ENCODE data around the gene VWCE. TPM values are rescaled to one million over a fixed set of nuclear protein-coding genes. Genes with fewer than 3 reads are reported as not detected.

VWCE gene
- total RNA-seq, 1 donor from 2014 or later, result 1.0 TPM

DNA sequence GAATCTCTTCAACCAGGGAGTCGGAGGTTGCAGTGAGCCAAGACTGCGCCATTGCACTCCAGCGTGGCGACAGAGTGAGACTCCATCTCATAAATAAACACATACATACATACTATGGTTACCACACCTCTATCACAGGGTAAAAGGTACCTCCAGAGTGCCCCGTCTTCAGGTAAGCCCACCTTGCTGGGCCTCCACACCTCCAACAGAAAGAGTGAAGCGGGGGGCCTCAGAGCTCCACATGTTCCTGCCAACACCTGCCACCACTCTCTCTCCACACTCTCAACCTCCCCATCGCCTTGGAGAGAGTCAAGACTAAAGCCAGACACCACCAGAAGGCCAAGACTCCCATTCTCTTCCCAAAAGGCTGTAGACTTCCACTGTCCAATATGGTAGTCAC, 10.3 kb upstream of the VWCE start:
- no peak overlapping the region for H3K27ac ChIP-seq (ENCODE audit: low read depth, low read length)
- peaks cover 76 to 91% (median 76%) of the 10 kb centered on the region in 3 donors for H3K36me3 ChIP-seq (ENCODE audit: control insufficient read depth in 3 of 3, insufficient read depth in 3 of 3, low read length in 3 of 3)
- H3K27me3 ChIP-seq (ENCODE audit: control insufficient read depth in 3 of 3, insufficient read depth in 3 of 3, low read length in 3 of 3), result no peaks in the 10 kb centered on the region
- H3K4me3 ChIP-seq (ENCODE audit: low read length in 3 of 3), result no peak overlapping the region
- no peak overlapping the region for H3K9ac ChIP-seq (ENCODE audit: low read depth in 1 of 3, low read length in 3 of 3)
- no peaks in the 10 kb centered on the region for H3K4me1 ChIP-seq (ENCODE audit: control insufficient read depth in 3 of 3, insufficient read depth in 3 of 3, low read length in 3 of 3)
- no peaks in the 10 kb centered on the region for H3K9me3 ChIP-seq (ENCODE audit: control insufficient read depth in 3 of 3, low read length in 3 of 3)

DNA sequence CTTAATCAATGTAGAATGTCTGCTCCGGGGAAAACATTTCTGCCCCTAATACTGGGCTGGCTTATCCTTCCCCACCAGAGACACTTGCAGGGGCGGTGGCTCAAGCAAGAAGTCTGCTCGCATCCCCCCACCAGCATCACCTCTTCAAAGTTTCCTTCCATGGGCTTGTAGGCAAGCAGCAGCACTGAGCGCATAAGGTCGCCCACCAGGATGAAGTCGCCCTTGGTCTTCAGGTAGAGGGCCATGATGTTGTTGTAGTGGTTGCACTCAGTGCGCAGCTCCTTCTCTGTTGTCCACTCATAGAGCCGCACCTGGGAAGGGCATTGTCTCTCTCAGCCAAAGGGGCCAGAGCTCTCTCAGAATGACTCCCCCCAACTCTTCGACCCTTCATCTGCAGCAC, 8.6 kb upstream of the VWCE start:
- Histone ChIP-seq H3K4me1 (ENCODE audit: control insufficient read depth in 3 of 3, insufficient read depth in 3 of 3, low read length in 3 of 3) (peaks cover 0 to 2% (median under 1%) of the 10 kb centered on the region in 3 donors), H3K9me3 (ENCODE audit: control insufficient read depth in 3 of 3, low read length in 3 of 3) (no peaks in the 10 kb centered on the region), H3K27me3 (ENCODE audit: control insufficient read depth in 3 of 3, insufficient read depth in 3 of 3, low read length in 3 of 3) (no peaks in the 10 kb centered on the region), H3K27ac (ENCODE audit: low read depth, low read length) (no peak overlapping the region), H3K9ac (ENCODE audit: low read depth in 1 of 3, low read length in 3 of 3) (no peak overlapping the region), H3K4me3 (ENCODE audit: low read length in 3 of 3) (no peak overlapping the region), H3K36me3 (ENCODE audit: control insufficient read depth in 3 of 3, insufficient read depth in 3 of 3, low read length in 3 of 3) (peaks cover 76 to 90% (median 76%) of the 10 kb centered on the region in 3 donors)

DNA sequence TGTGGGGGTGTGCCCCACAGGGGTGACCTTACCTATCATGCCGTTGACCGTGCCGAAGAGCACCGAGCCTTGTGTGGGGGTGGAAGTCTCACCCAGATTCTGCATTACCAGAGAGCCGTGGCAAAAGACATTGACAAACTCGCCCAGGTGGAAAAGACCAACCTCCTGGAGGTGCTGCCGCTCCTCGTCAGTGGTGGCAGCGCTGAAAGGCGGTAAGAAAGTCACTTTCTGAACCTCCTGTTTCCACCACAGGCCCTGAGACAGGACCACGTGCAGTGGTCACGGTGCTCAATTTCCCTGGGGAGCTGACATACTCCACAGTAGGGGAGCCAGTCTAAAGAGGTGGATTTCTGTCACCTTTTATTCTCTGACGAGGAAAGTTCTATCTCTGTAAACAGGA, 7.4 kb upstream of the VWCE start:
- H3K27me3 ChIP-seq (ENCODE audit: control insufficient read depth in 3 of 3, insufficient read depth in 3 of 3, low read length in 3 of 3), result no peaks in the 10 kb centered on the region
- no peaks in the 10 kb centered on the region for H3K9me3 ChIP-seq (ENCODE audit: control insufficient read depth in 3 of 3, low read length in 3 of 3)
- H3K4me3 ChIP-seq (ENCODE audit: low read length in 3 of 3), result no peak overlapping the region
- peaks cover 5 to 9% (median 6%) of the 10 kb centered on the region in 3 donors for H3K4me1 ChIP-seq (ENCODE audit: control insufficient read depth in 3 of 3, insufficient read depth in 3 of 3, low read length in 3 of 3)
- H3K9ac ChIP-seq (ENCODE audit: low read depth in 1 of 3, low read length in 3 of 3), result no peak overlapping the region
- peaks cover 67 to 81% (median 70%) of the 10 kb centered on the region in 3 donors for H3K36me3 ChIP-seq (ENCODE audit: control insufficient read depth in 3 of 3, insufficient read depth in 3 of 3, low read length in 3 of 3)
- no peak overlapping the region for H3K27ac ChIP-seq (ENCODE audit: low read depth, low read length)

DNA sequence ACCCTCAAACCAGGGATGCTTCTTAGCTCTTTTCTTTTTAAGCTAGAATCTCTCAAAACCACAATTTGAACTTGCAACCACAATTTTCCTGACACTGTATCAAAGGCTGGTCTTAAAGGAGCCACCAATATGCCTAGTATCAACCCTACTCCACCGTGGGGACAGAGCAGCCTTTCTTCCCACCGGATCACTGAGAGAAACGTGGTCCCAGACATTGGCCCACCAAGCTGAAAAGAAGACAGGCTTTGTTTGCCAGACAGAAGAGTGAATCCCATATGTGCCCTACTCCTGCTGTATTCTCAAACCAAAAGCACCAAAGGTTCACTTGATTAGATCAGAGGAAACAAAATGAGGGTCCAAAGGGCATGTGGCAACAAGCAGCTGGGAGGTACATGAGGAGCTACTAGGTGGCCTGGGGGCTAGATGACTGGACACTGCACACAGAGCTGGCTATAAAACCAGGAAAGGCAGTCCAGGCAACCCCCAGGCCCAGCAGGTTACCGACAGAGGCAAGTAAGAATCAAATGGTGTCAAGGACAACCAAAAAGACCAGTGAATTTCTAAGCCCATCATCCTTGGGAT, 3.6 kb upstream of the VWCE start:
- no peaks in the 10 kb centered on the region for H3K9me3 ChIP-seq (ENCODE audit: control insufficient read depth in 3 of 3, low read length in 3 of 3)
- H3K4me3 ChIP-seq (ENCODE audit: low read length in 3 of 3), result no peak overlapping the region
- H3K36me3 ChIP-seq (ENCODE audit: control insufficient read depth in 3 of 3, insufficient read depth in 3 of 3, low read length in 3 of 3), result peaks cover 50 to 57% (median 50%) of the 10 kb centered on the region in 3 donors
- H3K4me1 ChIP-seq (ENCODE audit: control insufficient read depth in 3 of 3, insufficient read depth in 3 of 3, low read length in 3 of 3), result peaks cover 24 to 33% (median 29%) of the 10 kb centered on the region in 3 donors
- peaks cover 0 to 3% (median 0%) of the 10 kb centered on the region in 3 donors for H3K27me3 ChIP-seq (ENCODE audit: control insufficient read depth in 3 of 3, insufficient read depth in 3 of 3, low read length in 3 of 3)
- H3K27ac ChIP-seq (ENCODE audit: low read depth, low read length), result no peak overlapping the region
- H3K9ac ChIP-seq (ENCODE audit: low read depth in 1 of 3, low read length in 3 of 3), result no peak overlapping the region

DNA sequence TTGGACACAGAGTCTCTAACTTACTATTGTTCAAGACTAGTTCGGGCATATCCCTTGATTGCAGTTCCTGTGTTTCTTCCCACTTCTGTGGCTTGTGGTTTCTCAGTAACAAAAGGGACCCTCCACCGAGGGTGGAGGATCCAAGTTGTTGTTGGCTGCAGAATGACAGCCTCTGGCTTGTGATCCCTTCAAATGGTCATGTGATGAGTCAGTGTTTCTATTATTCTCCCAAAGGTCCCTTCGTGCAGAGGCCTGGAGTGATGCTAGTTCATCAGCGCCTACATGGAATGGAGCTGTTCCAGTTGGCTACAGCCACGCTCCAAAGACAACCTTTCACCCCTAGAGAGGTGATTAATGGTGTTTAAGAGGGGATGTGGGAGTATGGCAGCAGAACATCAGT, 2.6 kb upstream of the VWCE start:
- Histone ChIP-seq H3K27me3 (ENCODE audit: control insufficient read depth in 3 of 3, insufficient read depth in 3 of 3, low read length in 3 of 3) (peaks cover 0 to 3% (median 0%) of the 10 kb centered on the region in 3 donors), H3K9ac (ENCODE audit: low read depth in 1 of 3, low read length in 3 of 3) (no peak overlapping the region), H3K36me3 (ENCODE audit: control insufficient read depth in 3 of 3, insufficient read depth in 3 of 3, low read length in 3 of 3) (peaks cover 42 to 49% (median 43%) of the 10 kb centered on the region in 3 donors), H3K9me3 (ENCODE audit: control insufficient read depth in 3 of 3, low read length in 3 of 3) (no peaks in the 10 kb centered on the region), H3K4me1 (ENCODE audit: control insufficient read depth in 3 of 3, insufficient read depth in 3 of 3, low read length in 3 of 3) (peaks cover 28 to 38% (median 33%) of the 10 kb centered on the region in 3 donors), H3K27ac (ENCODE audit: low read depth, low read length) (peak overlapping the region; percentile 44), H3K4me3 (ENCODE audit: low read length in 3 of 3) (no peak overlapping the region)

DNA sequence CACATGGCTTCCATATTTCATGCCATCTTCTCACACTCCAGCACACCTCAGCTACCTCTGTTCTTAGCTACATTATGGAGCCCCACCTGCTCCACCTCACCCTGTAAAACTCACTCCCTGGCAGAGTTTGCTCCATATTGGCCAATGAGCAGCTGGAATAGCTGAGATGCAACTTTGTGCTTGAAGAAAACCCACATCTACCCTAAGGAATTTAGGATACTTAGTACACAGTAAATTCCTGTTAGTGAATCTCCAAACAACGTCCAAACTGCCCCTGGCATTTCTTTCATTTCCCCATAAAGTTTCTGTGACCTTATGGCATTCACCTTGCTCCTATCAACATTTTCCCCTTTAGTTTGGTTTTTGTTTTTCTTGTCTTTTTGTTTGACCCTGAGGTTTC, 2.2 kb upstream of the VWCE start:
- Histone ChIP-seq H3K27me3 (ENCODE audit: control insufficient read depth in 3 of 3, insufficient read depth in 3 of 3, low read length in 3 of 3) (peaks cover 0 to 3% (median 3%) of the 10 kb centered on the region in 3 donors), H3K4me3 (ENCODE audit: low read length in 3 of 3) (no peak overlapping the region), H3K36me3 (ENCODE audit: control insufficient read depth in 3 of 3, insufficient read depth in 3 of 3, low read length in 3 of 3) (peaks cover 38 to 44% (median 39%) of the 10 kb centered on the region in 3 donors), H3K27ac (ENCODE audit: low read depth, low read length) (peak overlapping the region; percentile 44), H3K9ac (ENCODE audit: low read depth in 1 of 3, low read length in 3 of 3) (no peak overlapping the region), H3K4me1 (ENCODE audit: control insufficient read depth in 3 of 3, insufficient read depth in 3 of 3, low read length in 3 of 3) (peaks cover 28 to 38% (median 33%) of the 10 kb centered on the region in 3 donors), H3K9me3 (ENCODE audit: control insufficient read depth in 3 of 3, low read length in 3 of 3) (no peaks in the 10 kb centered on the region)

DNA sequence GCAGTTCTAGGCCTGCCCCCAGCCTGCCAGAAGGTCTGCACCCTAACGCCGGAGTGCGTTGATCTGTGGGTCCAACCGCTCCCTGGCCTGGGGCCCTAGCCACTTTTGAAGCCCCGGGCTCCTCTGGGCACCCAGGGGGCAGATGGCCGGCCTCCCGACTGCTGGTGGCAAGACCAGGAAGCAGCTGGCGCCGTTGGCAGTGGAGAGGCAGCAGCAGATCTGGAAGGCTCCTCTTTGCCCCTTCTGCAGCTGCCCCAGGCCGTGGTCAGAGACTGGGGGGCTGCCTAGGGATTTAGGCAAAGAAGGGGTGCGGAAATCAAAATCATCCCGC, 445 bp upstream of the VWCE start:
- Histone ChIP-seq H3K9me3 (ENCODE audit: control insufficient read depth in 3 of 3, low read length in 3 of 3) (no peaks in the 10 kb centered on the region), H3K4me3 (ENCODE audit: low read length in 3 of 3) (peak overlapping the region in 2 of 3 donors; percentile 70 to 73), H3K9ac (ENCODE audit: low read depth in 1 of 3, low read length in 3 of 3) (peak overlapping the region; percentile 33 to 71 (median 45)), H3K27me3 (ENCODE audit: control insufficient read depth in 3 of 3, insufficient read depth in 3 of 3, low read length in 3 of 3) (peaks cover 0 to 3% (median 3%) of the 10 kb centered on the region in 3 donors), H3K36me3 (ENCODE audit: control insufficient read depth in 3 of 3, insufficient read depth in 3 of 3, low read length in 3 of 3) (peaks cover 21 to 27% (median 26%) of the 10 kb centered on the region in 3 donors), H3K4me1 (ENCODE audit: control insufficient read depth in 3 of 3, insufficient read depth in 3 of 3, low read length in 3 of 3) (peaks cover 28 to 38% (median 33%) of the 10 kb centered on the region in 3 donors), H3K27ac (ENCODE audit: low read depth, low read length) (no peak overlapping the region)

DNA sequence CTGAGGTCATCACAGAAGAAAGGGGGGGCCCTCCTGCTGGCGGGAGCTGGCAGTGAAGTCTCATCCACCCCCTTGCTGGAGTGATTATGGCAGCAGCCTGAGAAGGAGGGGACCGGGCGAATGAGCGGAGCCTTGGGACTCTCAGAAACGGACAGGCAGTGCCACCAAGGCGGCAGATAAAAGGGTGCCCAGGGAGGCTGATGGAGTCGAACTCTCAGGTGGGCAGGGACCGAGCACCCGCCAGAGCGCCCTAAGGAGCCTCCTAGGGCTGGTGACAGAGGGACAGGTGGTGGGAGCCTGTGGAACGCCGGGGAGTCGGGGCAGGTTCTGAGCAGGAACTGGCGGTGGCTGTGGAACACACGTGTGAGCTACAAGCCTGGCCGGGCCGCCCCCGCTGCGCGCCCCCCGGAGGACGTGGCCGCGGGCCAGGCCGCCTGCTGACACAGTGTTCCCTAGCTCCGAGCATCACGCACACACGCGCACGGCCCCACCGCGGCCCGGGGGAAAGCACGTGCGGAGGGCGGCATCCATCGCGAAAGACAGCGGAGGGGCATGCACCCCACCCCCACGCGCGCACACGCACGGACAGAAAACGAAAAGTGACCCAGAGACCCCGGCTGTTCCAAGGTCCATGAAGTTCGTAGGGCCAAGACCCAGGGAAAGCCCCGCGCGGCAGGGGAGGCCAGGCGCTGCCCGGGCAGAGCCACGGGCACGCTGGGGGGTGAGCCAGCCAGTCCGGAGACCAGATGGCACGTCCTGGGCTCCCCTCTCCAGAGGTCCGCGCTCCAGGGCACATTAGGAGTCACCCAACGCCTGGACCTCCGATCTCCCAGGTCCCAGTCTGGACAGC, 1.0 kb downstream of the VWCE start:
- H3K9ac ChIP-seq (ENCODE audit: low read depth in 1 of 3, low read length in 3 of 3), result peak overlapping the region; percentile 51 to 71 (median 53)
- no peaks in the 10 kb centered on the region for H3K9me3 ChIP-seq (ENCODE audit: control insufficient read depth in 3 of 3, low read length in 3 of 3)
- H3K4me1 ChIP-seq (ENCODE audit: control insufficient read depth in 3 of 3, insufficient read depth in 3 of 3, low read length in 3 of 3), result peaks cover 28 to 38% (median 33%) of the 10 kb centered on the region in 3 donors
- H3K36me3 ChIP-seq (ENCODE audit: control insufficient read depth in 3 of 3, insufficient read depth in 3 of 3, low read length in 3 of 3), result peaks cover 7 to 13% (median 12%) of the 10 kb centered on the region in 3 donors
- H3K4me3 ChIP-seq (ENCODE audit: low read length in 3 of 3), result peak overlapping the region; percentile 65 to 73 (median 70)
- H3K27ac ChIP-seq (ENCODE audit: low read depth, low read length), result no peak overlapping the region
- H3K27me3 ChIP-seq (ENCODE audit: control insufficient read depth in 3 of 3, insufficient read depth in 3 of 3, low read length in 3 of 3), result peaks cover 0 to 3% (median 3%) of the 10 kb centered on the region in 3 donors

DNA sequence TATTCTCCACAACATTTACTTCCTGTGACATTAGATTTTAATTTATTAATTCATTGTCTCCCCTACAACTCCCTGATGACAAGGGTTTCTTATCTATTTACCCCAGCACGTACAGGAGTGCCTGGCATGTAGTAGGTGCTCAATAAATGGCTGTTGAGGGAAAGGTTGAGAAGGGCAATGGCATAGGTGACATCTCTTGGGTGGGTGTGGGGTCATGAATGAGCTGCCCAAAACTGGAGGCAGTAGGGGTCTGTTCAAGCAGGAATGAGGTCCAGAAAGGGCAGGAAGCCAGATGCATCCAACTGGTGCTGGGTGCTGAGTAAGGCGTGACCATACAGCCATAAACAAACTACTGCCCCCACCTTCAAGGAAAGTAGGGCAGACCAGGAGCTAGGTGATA, 2.8 kb downstream of the VWCE start:
- peaks cover 22 to 31% (median 22%) of the 10 kb centered on the region in 3 donors for H3K4me1 ChIP-seq (ENCODE audit: control insufficient read depth in 3 of 3, insufficient read depth in 3 of 3, low read length in 3 of 3)
- no peak overlapping the region for H3K27ac ChIP-seq (ENCODE audit: low read depth, low read length)
- H3K9ac ChIP-seq (ENCODE audit: low read depth in 1 of 3, low read length in 3 of 3), result no peak overlapping the region
- H3K4me3 ChIP-seq (ENCODE audit: low read length in 3 of 3), result no peak overlapping the region
- H3K36me3 ChIP-seq (ENCODE audit: control insufficient read depth in 3 of 3, insufficient read depth in 3 of 3, low read length in 3 of 3), result peaks cover 0 to 4% (median 4%) of the 10 kb centered on the region in 3 donors
- no peaks in the 10 kb centered on the region for H3K9me3 ChIP-seq (ENCODE audit: control insufficient read depth in 3 of 3, low read length in 3 of 3)
- peaks cover 0 to 3% (median 3%) of the 10 kb centered on the region in 3 donors for H3K27me3 ChIP-seq (ENCODE audit: control insufficient read depth in 3 of 3, insufficient read depth in 3 of 3, low read length in 3 of 3)
